OCI-LY1 (cell line): ENCODE results near the gene NYAP1.

ENCODE experiments used
- CTCF ChIP-seq: fragments of 200-600 bp; sonication (generic), shearing (Covaris generic); IDR thresholded peaks from 2 replicates; pipeline ENCODE4 v1.5.1; 2017; ENCODE audit warnings: mild to moderate bottlenecking, antibody characterized with exemption, low read length, moderate library complexity, mixed read lengths
- EZH2 ChIP-seq: fragments of 200-600 bp; sonication (generic), shearing (Covaris generic); IDR thresholded peaks from 2 replicates; pipeline ENCODE4 v1.8.0; 2017; ENCODE audit warnings: borderline replicate concordance, mixed run types, mild to moderate bottlenecking, antibody characterized with exemption, low read length, moderate library complexity, mixed read lengths

DNA sequence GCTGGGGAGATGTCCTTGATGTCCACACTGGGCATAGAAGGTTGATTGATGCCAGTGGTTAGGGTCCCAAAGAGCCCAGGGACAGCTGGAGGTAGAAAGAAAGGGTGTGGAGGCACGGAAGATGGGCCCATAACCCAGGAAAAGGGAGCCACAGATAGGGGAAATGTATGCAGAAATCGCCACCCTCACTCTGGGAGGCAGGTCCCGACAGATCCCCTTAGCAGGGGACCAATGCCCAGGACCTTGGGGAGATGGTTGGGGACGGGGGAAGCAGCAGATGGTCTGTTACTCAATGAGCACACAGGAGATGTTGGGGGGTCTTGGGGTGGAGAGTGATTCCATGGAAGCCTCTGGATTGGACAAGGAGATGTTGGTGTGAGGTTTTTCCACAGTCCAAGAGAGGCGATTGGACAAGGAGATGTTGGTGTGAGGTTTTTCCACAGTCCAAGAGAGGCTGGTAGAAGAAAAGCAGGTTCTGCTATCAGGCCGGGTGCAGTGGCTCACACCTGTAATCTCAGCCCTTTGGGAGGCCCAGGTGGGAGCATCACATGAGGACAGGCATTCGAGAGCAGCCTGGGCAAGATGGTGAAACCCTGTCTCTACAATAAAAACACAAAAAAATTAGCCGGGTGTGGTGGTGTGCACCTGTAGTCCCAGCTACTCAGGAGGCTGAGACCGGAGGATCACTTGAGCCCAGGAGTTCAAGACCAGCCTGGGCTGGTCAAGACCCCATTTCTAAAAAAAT is 40.5 kb upstream of the NYAP1 start:
- TF ChIP-seq CTCF (no peak), EZH2 (no peak)
